GM18867 (cell line): ENCODE results near the gene TNIP3.

Experiments used
- ATAC-seq: cut with Tn5 transposase; IDR thresholded peaks from one replicate; pipeline ENCODE4 v1.9.1; 2021; ENCODE audit warnings: mild to moderate bottlenecking, moderate library complexity; ENCODE audit not compliant: unreplicated experiment

Gene TNIP3

GRCh38 chr4:121088867-121089266 lies 75.3 kb downstream of the TNIP3 start:
- ATAC-seq: no peak
